ENCODE results near the gene EVPL.
A peak's percentile ranks its signal among the peaks of the same experiment; 100 is the strongest.

EVPL gene

DNA sequence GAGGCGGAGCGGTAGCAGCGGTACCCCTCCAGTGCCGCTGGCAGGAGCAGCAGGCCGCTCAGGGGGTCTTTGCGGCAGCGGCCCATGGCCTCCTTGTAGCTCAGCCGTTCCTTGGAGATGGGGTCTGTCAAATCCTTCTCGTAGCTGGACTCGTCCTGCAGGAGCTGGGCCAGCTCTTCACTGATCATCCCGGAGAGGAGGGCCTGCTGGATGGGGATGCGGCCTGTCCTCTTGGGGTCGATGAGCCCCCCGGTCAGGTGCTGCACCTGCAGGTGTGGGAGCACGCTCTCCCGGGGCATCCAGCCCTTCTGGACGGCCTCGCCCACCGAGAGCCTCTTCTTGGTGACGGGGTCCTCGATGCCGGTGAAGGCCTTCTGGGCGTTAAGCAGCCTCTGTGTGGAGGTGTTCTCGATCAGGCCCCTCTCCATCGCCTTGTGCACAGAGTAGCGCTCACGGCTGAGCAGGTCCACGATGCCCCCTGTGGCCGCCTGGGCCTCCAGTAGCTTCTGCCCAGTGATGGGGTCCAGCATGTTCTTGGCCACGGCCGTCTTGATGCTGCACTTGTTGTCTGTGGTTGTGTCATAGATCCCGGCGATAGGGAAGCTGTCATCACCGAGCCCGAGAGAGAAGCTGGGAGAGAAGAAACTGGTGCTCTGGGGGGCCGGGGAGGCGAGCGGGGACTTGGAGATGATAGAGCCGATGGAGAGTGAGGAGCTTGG, 19.8 kb downstream of the EVPL start:
- no peak for DNase-seq (ENCODE audit: low read depth, low spot score)
- H3K9ac ChIP-seq (ENCODE audit: insufficient read length, low read depth), result no peak overlapping the region
- H3K4me3 ChIP-seq (ENCODE audit: insufficient read length, low read depth), result no peak overlapping the region
- H3K27me3 ChIP-seq (ENCODE audit: insufficient read depth, insufficient read length), result no peaks in the 10 kb centered on the region
- no peaks in the 10 kb centered on the region for H3K9me3 ChIP-seq (ENCODE audit: insufficient read depth, low read length)
- H3K36me3 ChIP-seq (ENCODE audit: insufficient read depth, insufficient read length, low read length), result peaks cover 34% of the 10 kb centered on the region
- TF ChIP-seq ZNF274 (IDR thresholded peaks at IDR 0.05; ENCODE audit: low read depth, low read length) (no peak), SUZ12 (IDR thresholded peaks at IDR 0.05; ENCODE audit: extremely low read depth, insufficient read depth, insufficient read length) (no peak), YY1 (IDR thresholded peaks at IDR 0.05; ENCODE audit: insufficient read depth, insufficient read length) (no peak)
- H3K4me1 ChIP-seq (ENCODE audit: insufficient read depth, insufficient read length), result peaks cover 12% of the 10 kb centered on the region

DNA sequence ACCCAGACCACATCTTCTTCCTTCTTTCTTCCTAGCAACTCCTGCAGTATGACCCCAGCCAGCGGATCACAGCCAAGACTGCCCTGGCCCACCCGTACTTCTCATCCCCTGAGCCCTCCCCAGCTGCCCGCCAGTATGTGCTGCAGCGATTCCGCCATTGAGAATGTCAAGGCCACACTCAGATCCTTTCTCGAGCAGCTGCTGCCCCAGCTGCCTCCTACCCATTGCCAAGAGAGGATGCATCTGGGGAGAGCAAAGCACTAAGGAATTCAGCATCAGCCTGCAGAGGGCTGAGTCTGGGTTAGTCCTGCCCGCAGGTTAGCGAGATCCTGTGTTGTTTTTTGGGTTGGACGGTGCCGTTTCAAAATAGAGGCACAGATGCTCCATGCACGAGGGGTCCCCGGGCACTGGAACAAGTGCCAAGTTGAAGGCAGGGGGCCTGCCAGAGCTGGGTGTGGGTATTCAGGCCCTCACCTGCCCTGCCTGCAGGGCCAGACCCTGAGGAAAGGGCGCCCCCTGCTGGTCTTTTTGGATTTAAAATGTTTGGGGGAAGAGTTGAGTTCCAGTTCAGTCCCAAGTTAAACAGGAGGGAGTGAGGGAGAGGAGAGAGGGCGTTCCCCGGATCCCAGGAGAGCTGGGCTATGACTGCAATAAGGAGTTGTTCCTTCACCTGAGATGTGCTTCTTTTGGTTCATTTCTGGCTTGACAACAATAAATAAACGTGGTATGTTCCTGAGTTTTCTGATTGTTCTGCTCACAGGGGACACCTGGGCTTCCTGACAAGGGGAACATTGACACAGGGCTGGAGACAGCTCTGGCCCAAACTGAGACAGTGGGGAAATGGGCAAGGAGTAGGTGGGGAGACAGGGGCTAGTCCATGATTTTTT, 21.6 kb downstream of the EVPL start:
- H3K4me3 ChIP-seq (ENCODE audit: insufficient read length, low read depth), result no peak overlapping the region
- DNase-seq (ENCODE audit: low read depth, low spot score), result peak; percentile 42
- H3K36me3 ChIP-seq (ENCODE audit: insufficient read depth, insufficient read length, low read length), result peaks cover 47% of the 10 kb centered on the region
- H3K9me3 ChIP-seq (ENCODE audit: insufficient read depth, low read length), result no peaks in the 10 kb centered on the region
- H3K27me3 ChIP-seq (ENCODE audit: insufficient read depth, insufficient read length), result no peaks in the 10 kb centered on the region
- peaks cover 12% of the 10 kb centered on the region for H3K4me1 ChIP-seq (ENCODE audit: insufficient read depth, insufficient read length)
- TF ChIP-seq SUZ12 (IDR thresholded peaks at IDR 0.05; ENCODE audit: extremely low read depth, insufficient read depth, insufficient read length), result no peak
- no peak for TF ChIP-seq YY1 (IDR thresholded peaks at IDR 0.05; ENCODE audit: insufficient read depth, insufficient read length)
- no peak for TF ChIP-seq ZNF274 (IDR thresholded peaks at IDR 0.05; ENCODE audit: low read depth, low read length)
- peak overlapping the region; percentile 36 for H3K9ac ChIP-seq (ENCODE audit: insufficient read length, low read depth)

DNA sequence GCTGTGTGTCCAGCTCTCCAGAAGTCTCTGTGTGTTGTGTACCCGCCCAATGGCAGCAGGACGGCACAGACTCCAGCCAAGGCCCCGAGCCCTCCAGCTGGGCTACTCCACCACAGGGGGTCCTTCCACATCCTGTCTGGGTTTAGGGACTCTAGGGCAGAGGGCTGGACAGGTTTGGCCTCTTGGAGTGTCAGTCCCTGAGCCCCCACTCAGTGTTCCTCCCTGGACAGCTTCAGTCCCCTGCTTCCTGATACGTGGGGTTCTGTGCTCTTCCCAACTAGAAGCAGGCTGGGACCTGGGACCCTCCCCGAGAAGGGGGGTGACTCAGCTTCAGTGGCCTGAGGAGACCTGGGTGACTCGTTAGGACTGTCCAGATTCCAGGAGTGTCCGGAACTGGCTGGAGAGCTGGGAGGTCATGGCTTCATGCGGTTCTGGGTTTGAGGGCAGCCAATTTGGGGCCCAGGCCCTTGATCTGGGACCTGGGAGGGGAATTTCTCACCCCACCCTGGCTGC, 22.3 kb downstream of the EVPL start:
- TF ChIP-seq YY1 (IDR thresholded peaks at IDR 0.05; ENCODE audit: insufficient read depth, insufficient read length) (no peak), SUZ12 (IDR thresholded peaks at IDR 0.05; ENCODE audit: extremely low read depth, insufficient read depth, insufficient read length) (no peak), ZNF274 (IDR thresholded peaks at IDR 0.05; ENCODE audit: low read depth, low read length) (no peak)
- no peak for DNase-seq (ENCODE audit: low read depth, low spot score)
- H3K4me1 ChIP-seq (ENCODE audit: insufficient read depth, insufficient read length), result peaks cover 14% of the 10 kb centered on the region
- no peaks in the 10 kb centered on the region for H3K9me3 ChIP-seq (ENCODE audit: insufficient read depth, low read length)
- H3K36me3 ChIP-seq (ENCODE audit: insufficient read depth, insufficient read length, low read length), result peaks cover 47% of the 10 kb centered on the region
- H3K4me3 ChIP-seq (ENCODE audit: insufficient read length, low read depth), result no peak overlapping the region
- peak overlapping the region; percentile 36 for H3K9ac ChIP-seq (ENCODE audit: insufficient read length, low read depth)
- no peaks in the 10 kb centered on the region for H3K27me3 ChIP-seq (ENCODE audit: insufficient read depth, insufficient read length)

DNA sequence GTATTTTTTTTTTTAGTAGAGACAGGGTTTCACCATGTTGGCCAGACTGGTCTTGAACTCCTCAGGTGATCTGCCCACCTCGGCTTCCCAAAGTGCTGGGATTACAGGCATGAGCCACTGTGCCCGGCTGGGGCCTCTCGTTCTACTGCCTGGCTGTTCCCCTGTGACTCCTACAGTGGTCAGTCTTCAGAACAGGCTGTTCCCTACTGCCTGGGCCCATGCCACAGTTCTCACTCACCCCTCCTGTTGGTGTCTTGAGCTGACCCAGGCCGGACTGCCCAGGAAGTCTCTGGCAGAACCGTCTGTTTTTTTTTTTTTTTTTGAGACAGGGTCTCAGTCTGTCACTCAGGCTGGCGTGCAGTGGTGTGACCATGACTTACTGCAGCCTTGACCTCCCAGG, 23.2 kb downstream of the EVPL start:
- DNase-seq (ENCODE audit: low read depth, low spot score), result no peak
- H3K27me3 ChIP-seq (ENCODE audit: insufficient read depth, insufficient read length), result no peaks in the 10 kb centered on the region
- peaks cover 14% of the 10 kb centered on the region for H3K4me1 ChIP-seq (ENCODE audit: insufficient read depth, insufficient read length)
- H3K9ac ChIP-seq (ENCODE audit: insufficient read length, low read depth), result no peak overlapping the region
- no peak overlapping the region for H3K4me3 ChIP-seq (ENCODE audit: insufficient read length, low read depth)
- H3K36me3 ChIP-seq (ENCODE audit: insufficient read depth, insufficient read length, low read length), result peaks cover 47% of the 10 kb centered on the region
- no peak for TF ChIP-seq YY1 (IDR thresholded peaks at IDR 0.05; ENCODE audit: insufficient read depth, insufficient read length)
- no peak for TF ChIP-seq ZNF274 (IDR thresholded peaks at IDR 0.05; ENCODE audit: low read depth, low read length)
- TF ChIP-seq SUZ12 (IDR thresholded peaks at IDR 0.05; ENCODE audit: extremely low read depth, insufficient read depth, insufficient read length), result no peak
- no peaks in the 10 kb centered on the region for H3K9me3 ChIP-seq (ENCODE audit: insufficient read depth, low read length)

DNA sequence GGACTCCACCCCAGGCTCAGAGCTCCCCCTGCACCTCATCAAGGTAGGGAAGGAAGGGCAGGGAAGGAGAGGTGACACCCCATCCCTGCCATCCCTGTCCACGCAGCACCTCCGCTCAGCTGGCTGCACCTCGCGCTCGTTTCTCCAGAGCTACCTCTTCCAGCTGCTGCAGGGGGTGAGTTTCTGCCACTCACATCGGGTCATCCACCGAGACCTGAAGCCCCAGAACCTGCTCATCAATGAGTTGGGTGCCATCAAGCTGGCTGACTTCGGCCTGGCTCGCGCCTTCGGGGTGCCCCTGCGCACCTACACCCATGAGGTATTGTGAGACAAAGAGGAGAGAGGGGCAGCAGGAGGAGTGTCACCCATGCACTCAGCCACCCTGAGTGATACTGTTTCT, 25.0 kb downstream of the EVPL start:
- no peak for DNase-seq (ENCODE audit: low read depth, low spot score)
- H3K9ac ChIP-seq (ENCODE audit: insufficient read length, low read depth), result no peak overlapping the region
- H3K4me1 ChIP-seq (ENCODE audit: insufficient read depth, insufficient read length), result peaks cover 16% of the 10 kb centered on the region
- H3K27me3 ChIP-seq (ENCODE audit: insufficient read depth, insufficient read length), result no peaks in the 10 kb centered on the region
- no peaks in the 10 kb centered on the region for H3K9me3 ChIP-seq (ENCODE audit: insufficient read depth, low read length)
- TF ChIP-seq YY1 (IDR thresholded peaks at IDR 0.05; ENCODE audit: insufficient read depth, insufficient read length) (no peak), SUZ12 (IDR thresholded peaks at IDR 0.05; ENCODE audit: extremely low read depth, insufficient read depth, insufficient read length) (no peak), ZNF274 (IDR thresholded peaks at IDR 0.05; ENCODE audit: low read depth, low read length) (no peak)
- peaks cover 44% of the 10 kb centered on the region for H3K36me3 ChIP-seq (ENCODE audit: insufficient read depth, insufficient read length, low read length)
- no peak overlapping the region for H3K4me3 ChIP-seq (ENCODE audit: insufficient read length, low read depth)

DNA sequence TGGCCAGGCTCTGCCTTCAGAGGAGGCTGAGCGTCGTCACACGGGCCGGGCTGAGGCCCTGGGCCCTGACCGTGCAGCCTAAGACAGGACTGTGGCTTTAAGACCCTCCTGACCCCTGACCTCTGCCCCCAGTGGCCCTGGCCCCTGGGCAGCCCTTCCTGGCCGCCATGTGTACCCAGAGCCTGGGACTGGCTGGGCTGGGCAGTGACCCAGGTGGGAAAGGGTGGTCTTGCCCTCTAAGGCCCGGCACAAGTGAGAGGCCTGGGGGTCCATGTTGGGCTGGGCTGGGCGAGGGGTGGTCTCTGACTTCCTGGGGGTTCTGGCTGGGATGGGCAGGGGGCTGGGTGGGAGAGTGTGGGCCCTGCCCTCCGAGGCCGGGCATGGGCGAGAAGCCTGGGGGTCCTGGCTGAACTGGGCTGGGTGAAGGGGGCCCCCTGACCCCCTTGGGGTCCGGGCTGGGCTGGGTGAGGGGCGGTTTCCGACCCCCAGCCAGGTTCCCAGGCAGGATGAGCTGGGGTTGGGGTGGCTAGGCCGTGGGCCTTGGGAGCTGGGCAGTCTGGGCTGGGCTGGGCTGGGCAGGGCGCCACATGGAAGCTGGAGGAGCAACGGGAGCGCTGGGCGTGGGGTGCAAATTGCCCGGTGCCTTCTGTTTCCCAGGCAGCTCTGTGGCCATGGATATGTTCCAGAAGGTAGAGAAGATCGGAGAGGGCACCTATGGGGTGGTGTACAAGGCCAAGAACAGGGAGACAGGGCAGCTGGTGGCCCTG, 26.2 kb downstream of the EVPL start, which contains the start of gene CDK3:
Gene CDK3, plus strand, starts transcription at position 101 of the 767 bp plus-strand sequence. Its CDS starts 571 bp downstream, at position 672.
- H3K9me3 ChIP-seq (ENCODE audit: insufficient read depth, low read length), result no peaks in the 10 kb centered on the region
- H3K27me3 ChIP-seq (ENCODE audit: insufficient read depth, insufficient read length), result no peaks in the 10 kb centered on the region
- no peak within 1 kb of the TSS for H3K4me3 ChIP-seq (ENCODE audit: insufficient read length, low read depth)
- no peak for DNase-seq (ENCODE audit: low read depth, low spot score)
- peaks cover 21% of the 10 kb centered on the region for H3K4me1 ChIP-seq (ENCODE audit: insufficient read depth, insufficient read length)
- H3K9ac ChIP-seq (ENCODE audit: insufficient read length, low read depth), result no peak within 1 kb of the TSS
- TF ChIP-seq YY1 (IDR thresholded peaks at IDR 0.05; ENCODE audit: insufficient read depth, insufficient read length), result no peak
- TF ChIP-seq ZNF274 (IDR thresholded peaks at IDR 0.05; ENCODE audit: low read depth, low read length), result no peak
- TF ChIP-seq SUZ12 (IDR thresholded peaks at IDR 0.05; ENCODE audit: extremely low read depth, insufficient read depth, insufficient read length), result no peak
- peaks cover 35% of the 10 kb centered on the region for H3K36me3 ChIP-seq (ENCODE audit: insufficient read depth, insufficient read length, low read length)
